ENCODE measurements around the gene HOXB3. TPM values are rescaled to one million over a fixed set of nuclear protein-coding genes. Genes with fewer than 3 reads are reported as not detected.

The HOXB3 gene
- total RNA-seq, 4 donors from 2014 or later, result 25.7 to 57.1 (median 34.9) TPM

- 24 to 54% methylated on average over 14 of the region's 14 CpGs for WGBS, 2 donors (ENCODE audit: low coverage in 1 of 2)
- peaks cover 4 to 83% (median 30%) of the 10 kb centered on the region in 4 donors for H3K4me1 ChIP-seq
- no peak for DNase-seq
- peak overlapping the region; percentile 31 to 64 (median 39) for H3K4me3 ChIP-seq
- H3K36me3 ChIP-seq, result peaks cover 0 to 5% (median 0%) of the 10 kb centered on the region in 4 donors
- TF ChIP-seq POLR2A (IDR thresholded peaks at IDR 0.05), result no peak
- no peak for TF ChIP-seq POLR2AphosphoS5 (IDR thresholded peaks at IDR 0.05)
- TF ChIP-seq EP300 (IDR thresholded peaks at IDR 0.05; ENCODE audit: low read depth), result no peak
- TF ChIP-seq CTCF (IDR thresholded peaks at IDR 0.05), result no peak
- intact Hi-C loops (cut with DNase I; ENCODE audit: low total_unique reads) (no loop called here), in situ Hi-C loops (cut with MboI; ENCODE audit: low pct_ligation_motif_present in 1 of 4, low pct_unique_long_range_greater_than_20kb in 1 of 4, low sequenced_read_pairs in 3 of 4) (loop anchor here in 2 of 4 donors (5.0 to 10.0 kb wide), 3 partner anchors 98 to 248 kb away; no protein-coding TSS in a partner anchor)
- peak overlapping the region; percentile 89 to 95 (median 92) for H3K27ac ChIP-seq
- peaks cover 5% of the 10 kb centered on the region for H3K27me3 ChIP-seq
- no peaks in the 10 kb centered on the region for H3K9me3 ChIP-seq
These were observed 2.5 kb upstream of the HOXB3 start for GRCh38 chr17:48592577-48592976.

GRCh38 chr17:48592057-48592514 lies 2.0 kb upstream of the HOXB3 start:
- H3K4me3 ChIP-seq, result peak overlapping the region; percentile 31 to 64 (median 39)
- TF ChIP-seq POLR2AphosphoS5 (IDR thresholded peaks at IDR 0.05) (no peak), EP300 (IDR thresholded peaks at IDR 0.05; ENCODE audit: low read depth) (no peak), POLR2A (IDR thresholded peaks at IDR 0.05) (no peak), CTCF (IDR thresholded peaks at IDR 0.05) (no peak)
- in situ Hi-C loops (cut with MboI; ENCODE audit: low pct_ligation_motif_present in 1 of 4, low pct_unique_long_range_greater_than_20kb in 1 of 4, low sequenced_read_pairs in 3 of 4), result loop anchor here in 2 of 4 donors (5.0 to 10.0 kb wide), 3 partner anchors 97 to 247 kb away; no protein-coding TSS in a partner anchor
- H3K9me3 ChIP-seq, result no peaks in the 10 kb centered on the region
- peaks cover 0 to 83% (median 30%) of the 10 kb centered on the region in 4 donors for H3K4me1 ChIP-seq
- DNase-seq, result no peak
- peaks cover 0 to 5% (median 0%) of the 10 kb centered on the region in 4 donors for H3K36me3 ChIP-seq
- peaks cover 5% of the 10 kb centered on the region for H3K27me3 ChIP-seq
- peak overlapping the region; percentile 89 to 95 (median 92) for H3K27ac ChIP-seq
- intact Hi-C loops (cut with DNase I; ENCODE audit: low total_unique reads), result no loop called here
- WGBS, 2 donors (ENCODE audit: low coverage in 1 of 2), result 35 to 51% methylated on average over 9 to 33 of the region's 33 CpGs

- peak overlapping the region; percentile 89 to 95 (median 92) for H3K27ac ChIP-seq
- intact Hi-C loops (cut with DNase I; ENCODE audit: low total_unique reads), result no loop called here
- H3K4me3 ChIP-seq, result peak overlapping the region; percentile 4 to 64 (median 37)
- in situ Hi-C loops (cut with MboI; ENCODE audit: low pct_ligation_motif_present in 1 of 4, low pct_unique_long_range_greater_than_20kb in 1 of 4, low sequenced_read_pairs in 3 of 4), result loop anchor here in 2 of 4 donors (5.0 to 10.0 kb wide), 3 partner anchors 97 to 247 kb away; no protein-coding TSS in a partner anchor
- WGBS, 2 donors (ENCODE audit: low coverage in 1 of 2), result 59 to 63% methylated on average over 4 to 10 of the region's 10 CpGs
- peaks cover 0 to 5% (median 0%) of the 10 kb centered on the region in 4 donors for H3K36me3 ChIP-seq
- no peak for TF ChIP-seq EP300 (IDR thresholded peaks at IDR 0.05; ENCODE audit: low read depth)
- TF ChIP-seq POLR2A (IDR thresholded peaks at IDR 0.05), result no peak
- no peak for TF ChIP-seq CTCF (IDR thresholded peaks at IDR 0.05)
- no peak for TF ChIP-seq POLR2AphosphoS5 (IDR thresholded peaks at IDR 0.05)
- peaks cover 0 to 83% (median 32%) of the 10 kb centered on the region in 4 donors for H3K4me1 ChIP-seq
- DNase-seq, result no peak
- no peaks in the 10 kb centered on the region for H3K9me3 ChIP-seq
- peaks cover 5% of the 10 kb centered on the region for H3K27me3 ChIP-seq
These were observed 1.4 kb upstream of the HOXB3 start for GRCh38 chr17:48591255-48592056.

- Histone ChIP-seq H3K36me3 (peaks cover 0 to 5% (median 0%) of the 10 kb centered on the region in 4 donors), H3K4me1 (peaks cover 0 to 84% (median 33%) of the 10 kb centered on the region in 4 donors), H3K27ac (peak overlapping the region; percentile 89 to 95 (median 92)), H3K9me3 (no peaks in the 10 kb centered on the region), H3K27me3 (peaks cover 5% of the 10 kb centered on the region), H3K4me3 (peak overlapping the region in 3 of 4 donors; percentile 15 to 64 (median 33))
- intact Hi-C loops (cut with DNase I; ENCODE audit: low total_unique reads), result no loop called here
- in situ Hi-C loops (cut with MboI; ENCODE audit: low pct_ligation_motif_present in 1 of 4, low pct_unique_long_range_greater_than_20kb in 1 of 4, low sequenced_read_pairs in 3 of 4), result loop anchor here in 2 of 4 donors (5.0 to 10.0 kb wide), 3 partner anchors 96 to 246 kb away; no protein-coding TSS in a partner anchor
- no peak for DNase-seq
- TF ChIP-seq POLR2AphosphoS5 (IDR thresholded peaks at IDR 0.05) (no peak), CTCF (IDR thresholded peaks at IDR 0.05) (no peak), EP300 (IDR thresholded peaks at IDR 0.05; ENCODE audit: low read depth) (no peak), POLR2A (IDR thresholded peaks at IDR 0.05) (no peak)
These were observed 643 bp upstream of the HOXB3 start for GRCh38 chr17:48590607-48591161.

Measured in transverse colon (tissue), 4 donors.